A673 (cell line): ENCODE data around the gene U2AF1L4.

Source experiments
- CTCF ChIP-seq: fragments of 300-800, 200-600 bp; sonication (generic); conservative IDR thresholded peaks from 2 replicates; pipeline ENCODE4 v1.5.1; 2017; ENCODE audit warnings: low read depth, mild to moderate bottlenecking, antibody characterized with exemption, low read length, moderate library complexity, mixed read lengths
- EZH2 ChIP-seq: fragments of 200-600 bp; sonication (generic); IDR thresholded peaks from 2 replicates; pipeline ENCODE4 v1.6.1; 2017; ENCODE audit warnings: borderline replicate concordance, low read depth, mild to moderate bottlenecking, mixed read lengths, antibody characterized with exemption, low read length; ENCODE audit not compliant: poor library complexity, severe bottlenecking

- TF ChIP-seq CTCF (no peak), EZH2 (no peak)
Observed at GRCh38 chr19:35738887-35739229, 6.4 kb downstream of the U2AF1L4 start.
